GM12864 (cell line): Measurements from ENCODE around the gene NTMT2.

Source experiments
- DNase-seq: peaks from one replicate; pipeline ENCODE4 v3.0.0-alpha.2; 2011; ENCODE audit warnings: low read depth
- H3K4me3 ChIP-seq: 2 replicates; pipeline ENCODE4 v1.5.1; 2011; ENCODE audit warnings: mild to moderate bottlenecking, low read depth, low read length, control low read depth
- TF ChIP-seq, protein P1 (sequence below): IDR thresholded peaks from 2 replicates; pipeline ENCODE4 v1.5.1; 2011; ENCODE audit warnings: low read depth, mild to moderate bottlenecking, moderate library complexity, low read length, control low read depth, inconsistent platforms; ENCODE audit errors: missing control alignments

The NTMT2 gene

GRCh38 chr1:170215072-170215885 lies 69.5 kb downstream of the NTMT2 start:
- no peak for DNase-seq
- TF ChIP-seq, protein P1, sequence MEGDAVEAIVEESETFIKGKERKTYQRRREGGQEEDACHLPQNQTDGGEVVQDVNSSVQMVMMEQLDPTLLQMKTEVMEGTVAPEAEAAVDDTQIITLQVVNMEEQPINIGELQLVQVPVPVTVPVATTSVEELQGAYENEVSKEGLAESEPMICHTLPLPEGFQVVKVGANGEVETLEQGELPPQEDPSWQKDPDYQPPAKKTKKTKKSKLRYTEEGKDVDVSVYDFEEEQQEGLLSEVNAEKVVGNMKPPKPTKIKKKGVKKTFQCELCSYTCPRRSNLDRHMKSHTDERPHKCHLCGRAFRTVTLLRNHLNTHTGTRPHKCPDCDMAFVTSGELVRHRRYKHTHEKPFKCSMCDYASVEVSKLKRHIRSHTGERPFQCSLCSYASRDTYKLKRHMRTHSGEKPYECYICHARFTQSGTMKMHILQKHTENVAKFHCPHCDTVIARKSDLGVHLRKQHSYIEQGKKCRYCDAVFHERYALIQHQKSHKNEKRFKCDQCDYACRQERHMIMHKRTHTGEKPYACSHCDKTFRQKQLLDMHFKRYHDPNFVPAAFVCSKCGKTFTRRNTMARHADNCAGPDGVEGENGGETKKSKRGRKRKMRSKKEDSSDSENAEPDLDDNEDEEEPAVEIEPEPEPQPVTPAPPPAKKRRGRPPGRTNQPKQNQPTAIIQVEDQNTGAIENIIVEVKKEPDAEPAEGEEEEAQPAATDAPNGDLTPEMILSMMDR, result no peak
- H3K4me3 ChIP-seq, result no peak overlapping the region

- DNase-seq, result no peak
- no peak overlapping the region for H3K4me3 ChIP-seq
- TF ChIP-seq, protein P1, result no peak
Observed at GRCh38 chr1:170217517-170218256, 71.9 kb downstream of the NTMT2 start.

- no peak overlapping the region for H3K4me3 ChIP-seq
- no peak for DNase-seq
- TF ChIP-seq, protein P1, result no peak
Observed at GRCh38 chr1:170218257-170218650, 72.5 kb downstream of the NTMT2 start.
